Activated CD4-positive, alpha-beta T cell treated with anti-CD3 and anti-CD28 coated beads for 36 hours (primary cell): ENCODE results near the gene NCKIPSD. TPM values are rescaled to one million over a fixed set of nuclear protein-coding genes. Genes with fewer than 3 reads are reported as not detected.

Experiments used
- ATAC-seq: fragments of 200-7000 bp; cut with Tn5 transposase; one replicate; pipeline ENCODE4 v1.10.0; 2021; ENCODE audit warnings: mild to moderate bottlenecking, moderate library complexity
- CTCF ChIA-PET: fragments of 350-600 bp; sonication (Branson Sonifier 250); formaldehyde crosslinking; loops from one replicate; lab custom pipeline; 2021; ENCODE audit warnings: antibody characterized with exemption; lab: Charles Lee
- POLR2A ChIA-PET: fragments of 350-600 bp; sonication (Branson Sonifier 250); formaldehyde crosslinking; loops from one replicate; lab custom pipeline; 2021; ENCODE audit warnings: antibody characterized with exemption, inconsistent platforms; lab: Charles Lee
- DNase-seq: peaks from one replicate; pipeline ENCODE4 v3.0.0-alpha.2; 2020
- H3K27ac Mint-ChIP-seq: one replicate; pipeline ENCODE4 v1.8.0; 2021; ENCODE audit warnings: mixed read lengths
- H3K27me3 Mint-ChIP-seq: one replicate; pipeline ENCODE4 v1.8.0; 2021; ENCODE audit warnings: mixed read lengths
- H3K36me3 Mint-ChIP-seq: one replicate; pipeline ENCODE4 v1.8.0; 2021; ENCODE audit warnings: low read depth, mixed read lengths
- H3K4me1 Mint-ChIP-seq: one replicate; pipeline ENCODE4 v1.8.0; 2021; ENCODE audit warnings: mixed read lengths
- H3K4me3 Mint-ChIP-seq: one replicate; pipeline ENCODE4 v1.8.0; 2021; ENCODE audit warnings: mild to moderate bottlenecking, moderate library complexity, mixed read lengths
- H3K9me3 Mint-ChIP-seq: one replicate; pipeline ENCODE4 v1.8.0; 2021; ENCODE audit warnings: low read depth, mixed read lengths
- intact Hi-C, 2 experiments: fragments of 100-400 bp; cut with DNase I in 1 of 2; cut with micrococcal nuclease in 1 of 2; formaldehyde crosslinking; loops; one replicate each; pipeline versions ENCODE4 v1.14.2 to v1.15.1; 2022 to 2024; cut with DNase I, micrococcal nuclease
- microRNA-seq: library from miRNA; unstranded; fragments of <30 nt; microRNA quantifications from one replicate; pipeline ENCODE4 v1.2.0, GENCODE V29; 2021; ENCODE audit warnings: borderline replicate concordance
- total RNA-seq, 2 experiments: library from RNA; stranded (reverse); gene quantifications; one replicate each; pipeline ENCODE4 v1.2.3, GENCODE V29; 2021

Gene NCKIPSD
- total RNA-seq, 2 experiments from 2014 or later, result 61.0 to 67.3 TPM

- DNase-seq, result no peak
- Mint-ChIP-seq H3K27ac (peak overlapping the region; percentile 47), H3K4me3 (no peak overlapping the region), H3K9me3 (peaks cover under 1% of the 10 kb centered on the region), H3K4me1 (peaks cover 5% of the 10 kb centered on the region), H3K36me3 (peaks cover 21% of the 10 kb centered on the region), H3K27me3 (no peaks in the 10 kb centered on the region)
- intact Hi-C loops, result no loop called here
- ChIA-PET CTCF (interaction anchor here (0.6 to 1.5 kb wide), 3 partner anchors 11 to 14 kb away, joined by 3 to 5 read pairs (median 3); partner anchors contain the start of gene SLC26A6), POLR2A (no interaction called here)
- ATAC-seq, result no peak
These were observed 61.7 kb downstream of the NCKIPSD start for GRCh38 chr3:48623851-48624547.

Small RNAs within 50 kb of the gene (microRNA-seq; reads per million reads assigned to microRNA genes)
- gene MIR4793, result 1.1 reads per million

Other genes with a start within 250 kb of the NCKIPSD start
- gene CCDC51, start 245.8 kb downstream of the NCKIPSD start, total RNA-seq, result 10 to 100 TPM; 17.5 to 25.0 TPM
- gene TMA7, start 245.7 kb downstream of the NCKIPSD start, total RNA-seq, result 100 to 1,000 TPM; 260 to 324 TPM
- gene ATRIP, start 239.2 kb downstream of the NCKIPSD start, total RNA-seq, result 10 to 100 TPM; 16.8 to 21.0 TPM
- gene SHISA5, start 181.7 kb downstream of the NCKIPSD start, total RNA-seq, result 10 to 100 TPM; 52.9 to 68.8 TPM
- gene PFKFB4, start 129.1 kb downstream of the NCKIPSD start, total RNA-seq, result 10 to 100 TPM; 58.4 to 63.7 TPM
- gene UCN2, start 122.1 kb downstream of the NCKIPSD start, total RNA-seq, result not detected
- under 1 TPM; 0.65 to 0.85 TPM for gene COL7A1, start 90.6 kb downstream of the NCKIPSD start, total RNA-seq
- gene UQCRC1, start 76.3 kb downstream of the NCKIPSD start, total RNA-seq, result 100 to 1,000 TPM; 205 to 231 TPM
- gene TMEM89, start 64.1 kb downstream of the NCKIPSD start, total RNA-seq, result under 1 TPM in 1 of 2 experiments, not detected in 1; 0.30 TPM
- gene SLC26A6, start 50.5 kb downstream of the NCKIPSD start, total RNA-seq, result 10 to 100 TPM; 35.0 to 38.5 TPM
- 1 to 10 TPM; 7.9 to 8.1 TPM for gene CELSR3, start 23.0 kb downstream of the NCKIPSD start, total RNA-seq
- gene IP6K2, start 31.3 kb upstream of the NCKIPSD start, total RNA-seq, result 10 to 100 TPM; 39.4 to 48.3 TPM
- gene PRKAR2A, start 162.0 kb upstream of the NCKIPSD start, total RNA-seq, result 10 to 100 TPM; 28.7 to 35.2 TPM
- gene SLC25A20, start 213.0 kb upstream of the NCKIPSD start, total RNA-seq, result 10 to 100 TPM; 15.8 to 18.5 TPM
- 100 to 1,000 TPM; 105 to 112 TPM for gene ARIH2, start 232.9 kb upstream of the NCKIPSD start, total RNA-seq